ENCODE measurements around the gene SDR39U1.

GRCh38 chr14:24416254-24416931 lies 26.2 kb downstream of the SDR39U1 start:
- TF ChIP-seq CTCF (IDR thresholded peaks at IDR 0.05), result no peak
- no peak for TF ChIP-seq POLR2A (IDR thresholded peaks at IDR 0.05)

All from right lobe of liver (tissue), 4 donors.